ENCODE measurements around the gene ANK3. TPM values are rescaled to one million over a fixed set of nuclear protein-coding genes. Genes with fewer than 3 reads are reported as not detected.

Gene ANK3
- total RNA-seq = 7.2 and 15.6 TPM in 2 replicates

DNA sequence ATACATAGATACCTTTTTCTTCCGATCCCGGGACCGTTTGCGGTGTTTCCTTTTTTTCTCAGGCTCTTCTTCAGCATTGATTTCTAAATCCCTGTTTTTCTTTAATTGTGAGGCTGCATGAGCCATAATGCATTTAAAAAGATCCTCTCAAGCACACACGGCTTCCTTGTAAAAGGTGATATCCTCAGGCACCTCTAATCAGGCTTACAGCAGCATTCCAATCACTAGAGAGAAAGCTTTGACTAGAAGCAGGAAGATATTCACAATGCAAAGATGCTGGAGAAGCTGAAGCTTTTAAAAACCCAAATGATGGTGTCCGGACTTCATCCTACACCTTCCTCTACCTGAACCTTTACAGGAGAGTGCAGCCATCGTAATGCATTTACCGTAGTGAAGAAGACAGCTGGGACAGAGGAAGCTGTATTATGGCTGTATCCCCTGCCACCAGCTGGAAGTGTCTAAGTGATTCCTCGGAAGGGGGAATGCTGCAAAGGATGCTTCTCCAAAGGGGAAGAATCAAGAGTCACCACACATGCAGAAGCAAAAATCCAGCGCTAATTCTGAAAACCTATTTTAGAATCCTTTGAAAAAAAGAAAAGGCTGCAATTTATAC is at the start of gene ANK3:
ANK3 (minus strand) TSS at position 463 of the 613 bp plus-strand sequence; CDS start at position 126, 337 bp downstream.

